ENCODE data around the gene KCNQ1.

DNA sequence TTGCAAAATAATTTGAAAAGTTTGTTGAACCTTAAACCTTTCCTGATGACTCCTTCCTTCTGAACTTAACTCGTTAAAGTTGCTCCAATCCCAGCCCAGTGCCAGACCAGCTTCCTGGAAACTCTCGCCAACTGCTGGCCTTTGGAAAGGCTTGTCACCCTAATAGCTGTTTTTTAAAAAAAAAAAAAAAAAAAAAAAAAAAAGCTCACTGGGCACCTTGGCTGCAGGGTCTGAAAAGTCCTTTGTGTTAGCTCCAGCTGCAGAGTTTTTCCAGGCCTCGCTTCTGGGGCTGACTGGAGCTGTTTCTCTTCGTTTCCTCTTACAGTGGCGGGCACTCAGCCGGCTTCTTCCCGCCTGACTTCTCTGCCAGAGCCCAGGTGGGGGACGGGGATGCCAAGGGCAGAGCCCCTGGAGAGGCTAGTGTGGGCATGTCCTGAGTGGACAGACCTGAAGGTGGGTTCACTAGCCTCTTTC is 229.9 kb downstream of the KCNQ1 start:
- TF ChIP-seq CTCF (IDR thresholded peaks at IDR 0.05; ENCODE audit: low read length) (no peak), EZH2 (IDR thresholded peaks at IDR 0.05; ENCODE audit: borderline replicate concordance, low read length) (no peak)
